Keratinocyte (primary cell): ENCODE measurements around the gene PIGN.

Source experiments
- EZH2 ChIP-seq: IDR thresholded peaks from one replicate; pipeline ENCODE4 v1.6.1; 2012; ENCODE audit warnings: inconsistent platforms, mild to moderate bottlenecking, low read length, moderate library complexity
- TF ChIP-seq, protein P1 (sequence below), 3 experiments: IDR thresholded peaks in 1 of 3; conservative IDR thresholded peaks in 1 of 3; optimal IDR thresholded peaks in 1 of 3; 2 replicates in 2 of 3; 3 replicates in 1 of 3; pipeline versions ENCODE3 to v1.5.1; 2011; ENCODE audit warnings: low read length in 3 of 3, mild to moderate bottlenecking in 3 of 3, moderate library complexity in 2 of 3, control low read depth in 1 of 3, inconsistent platforms in 1 of 3; ENCODE audit not compliant: insufficient read depth in 2 of 3; ENCODE audit errors: extremely low read depth in 1 of 3

- TF ChIP-seq, protein P1, sequence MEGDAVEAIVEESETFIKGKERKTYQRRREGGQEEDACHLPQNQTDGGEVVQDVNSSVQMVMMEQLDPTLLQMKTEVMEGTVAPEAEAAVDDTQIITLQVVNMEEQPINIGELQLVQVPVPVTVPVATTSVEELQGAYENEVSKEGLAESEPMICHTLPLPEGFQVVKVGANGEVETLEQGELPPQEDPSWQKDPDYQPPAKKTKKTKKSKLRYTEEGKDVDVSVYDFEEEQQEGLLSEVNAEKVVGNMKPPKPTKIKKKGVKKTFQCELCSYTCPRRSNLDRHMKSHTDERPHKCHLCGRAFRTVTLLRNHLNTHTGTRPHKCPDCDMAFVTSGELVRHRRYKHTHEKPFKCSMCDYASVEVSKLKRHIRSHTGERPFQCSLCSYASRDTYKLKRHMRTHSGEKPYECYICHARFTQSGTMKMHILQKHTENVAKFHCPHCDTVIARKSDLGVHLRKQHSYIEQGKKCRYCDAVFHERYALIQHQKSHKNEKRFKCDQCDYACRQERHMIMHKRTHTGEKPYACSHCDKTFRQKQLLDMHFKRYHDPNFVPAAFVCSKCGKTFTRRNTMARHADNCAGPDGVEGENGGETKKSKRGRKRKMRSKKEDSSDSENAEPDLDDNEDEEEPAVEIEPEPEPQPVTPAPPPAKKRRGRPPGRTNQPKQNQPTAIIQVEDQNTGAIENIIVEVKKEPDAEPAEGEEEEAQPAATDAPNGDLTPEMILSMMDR (optimal IDR thresholded peaks at IDR 0.05 in 1 of 3, IDR thresholded peaks at IDR 0.05 in 1 of 3, conservative IDR thresholded peaks at IDR 0.05 in 1 of 3; ENCODE audit: extremely low read depth in 1 of 3, insufficient read depth in 2 of 3, low read length in 3 of 3), result no peak
- no peak for TF ChIP-seq EZH2
Measured at GRCh38 chr18:62089174-62089573, 97.7 kb downstream of the PIGN start.
